ENCODE measurements around the gene KCNQ1. TPM values are rescaled to one million over a fixed set of nuclear protein-coding genes. Genes with fewer than 3 reads are reported as not detected.

KCNQ1 gene
- total RNA-seq, 1 experiment from 2014 or later, result 1.0 TPM

GRCh38 chr11:2555891-2556290 is 111.1 kb downstream of the KCNQ1 start:
- Mint-ChIP-seq H3K9me3 (ENCODE audit: unreplicated experiment) (peaks cover 11% of the 10 kb centered on the region), H3K27me3 (ENCODE audit: insufficient read depth, unreplicated experiment) (no peaks in the 10 kb centered on the region), H3K4me1 (ENCODE audit: low read depth, unreplicated experiment) (no peaks in the 10 kb centered on the region), H3K36me3 (ENCODE audit: insufficient read depth, unreplicated experiment) (no peaks in the 10 kb centered on the region), H3K4me3 (ENCODE audit: unreplicated experiment) (no peak overlapping the region), H3K27ac (ENCODE audit: unreplicated experiment) (no peak overlapping the region)
- no TSS peak for BruUV-seq (replicated peaks)
- Histone ChIP-seq H3K36me3 (ENCODE audit: control insufficient read depth, insufficient read depth, low read length) (no peaks in the 10 kb centered on the region), H3K9me3 (no peaks in the 10 kb centered on the region; the same call in 1 of the 2 replicates), H3K27me3 (replicated peaks; ENCODE audit: control insufficient read depth, insufficient read depth, low read length) (no peaks in the 10 kb centered on the region), H3K4me1 (no peaks in the 10 kb centered on the region), H3K4me3 (ENCODE audit: low read depth, low read length) (no peak overlapping the region)
- TF ChIP-seq CTCF (IDR thresholded peaks at IDR 0.05; ENCODE audit: insufficient read depth in 1 of 2, low read depth in 1 of 2, low read length in 1 of 2, severe bottlenecking in 1 of 2, unreplicated experiment in 1 of 2), result no peak
- peak in 1 of 2 experiments; percentile 9 for DNase-seq
- ChIA-PET CTCF (no interaction called here), POLR2A (no interaction called here)
- intact Hi-C loops (cut with micrococcal nuclease; ENCODE audit: unreplicated experiment), result no loop called here

DNA sequence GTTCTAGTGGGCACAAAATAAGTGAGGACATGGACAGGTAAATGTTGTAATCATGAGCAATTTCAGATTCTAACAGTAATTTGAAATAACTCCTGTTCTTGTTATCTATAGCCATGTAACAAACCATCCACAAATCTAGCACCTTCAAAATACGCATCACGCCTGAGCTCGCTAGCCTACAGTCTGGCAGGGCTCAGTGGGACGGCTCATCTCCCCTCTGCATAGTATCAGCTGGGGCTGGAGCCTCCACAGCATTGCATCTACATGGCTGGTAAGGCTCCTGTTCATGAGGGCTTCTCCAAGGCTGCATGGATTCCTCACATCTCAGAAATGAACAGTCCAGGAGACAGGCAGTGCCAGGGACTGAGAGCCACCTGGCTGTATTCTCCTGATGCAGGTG is 112.6 kb downstream of the KCNQ1 start:
- Histone ChIP-seq H3K36me3 (ENCODE audit: control insufficient read depth, insufficient read depth, low read length) (no peaks in the 10 kb centered on the region), H3K4me1 (peaks cover 9% of the 10 kb centered on the region), H3K27me3 (replicated peaks; ENCODE audit: control insufficient read depth, insufficient read depth, low read length) (no peaks in the 10 kb centered on the region), H3K9me3 (no peaks in the 10 kb centered on the region; the same call in 1 of the 2 replicates), H3K4me3 (ENCODE audit: low read depth, low read length) (no peak overlapping the region)
- TF ChIP-seq CTCF (IDR thresholded peaks at IDR 0.05; ENCODE audit: insufficient read depth in 1 of 2, low read depth in 1 of 2, low read length in 1 of 2, severe bottlenecking in 1 of 2, unreplicated experiment in 1 of 2), result no peak
- Mint-ChIP-seq H3K4me3 (ENCODE audit: unreplicated experiment) (no peak overlapping the region), H3K27ac (ENCODE audit: unreplicated experiment) (no peak overlapping the region), H3K9me3 (ENCODE audit: unreplicated experiment) (peaks cover 11% of the 10 kb centered on the region), H3K27me3 (ENCODE audit: insufficient read depth, unreplicated experiment) (no peaks in the 10 kb centered on the region), H3K36me3 (ENCODE audit: insufficient read depth, unreplicated experiment) (no peaks in the 10 kb centered on the region), H3K4me1 (ENCODE audit: low read depth, unreplicated experiment) (no peaks in the 10 kb centered on the region)
- intact Hi-C loops (cut with micrococcal nuclease; ENCODE audit: unreplicated experiment), result no loop called here
- DNase-seq, result peak in 1 of 2 experiments; percentile 9
- no TSS peak for BruUV-seq (replicated peaks)
- CTCF ChIA-PET, result no interaction called here
- POLR2A ChIA-PET, result no interaction called here

DNA sequence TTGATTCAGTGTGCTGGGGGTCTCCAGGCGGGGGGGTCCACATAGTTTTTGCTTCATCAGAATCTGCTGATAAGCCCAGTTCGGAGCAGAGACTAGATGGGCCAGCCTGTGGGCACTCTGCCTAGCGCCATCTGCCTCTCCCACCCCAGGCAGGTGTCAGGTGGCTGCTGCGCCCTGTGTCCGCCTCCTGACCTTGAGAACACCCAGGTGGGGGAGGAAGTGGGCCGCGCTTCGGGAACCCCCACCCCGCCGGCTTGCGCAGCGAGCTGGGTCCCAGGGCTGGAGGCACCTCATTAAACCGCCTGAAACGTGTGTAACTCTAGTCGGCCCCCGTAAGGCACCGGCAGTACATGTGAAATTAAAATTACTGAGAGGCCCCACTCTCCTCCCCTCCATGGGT is 113.6 kb downstream of the KCNQ1 start:
- no peak for TF ChIP-seq CTCF (IDR thresholded peaks at IDR 0.05; ENCODE audit: insufficient read depth in 1 of 2, low read depth in 1 of 2, low read length in 1 of 2, severe bottlenecking in 1 of 2, unreplicated experiment in 1 of 2)
- no peaks in the 10 kb centered on the region; the same call in 1 of the 2 replicates for H3K9me3 ChIP-seq
- no peaks in the 10 kb centered on the region for H3K36me3 ChIP-seq (ENCODE audit: control insufficient read depth, insufficient read depth, low read length)
- ChIA-PET POLR2A (no interaction called here), CTCF (no interaction called here)
- H3K27me3 ChIP-seq (replicated peaks; ENCODE audit: control insufficient read depth, insufficient read depth, low read length), result no peaks in the 10 kb centered on the region
- Mint-ChIP-seq H3K4me3 (ENCODE audit: unreplicated experiment) (no peak overlapping the region), H3K36me3 (ENCODE audit: insufficient read depth, unreplicated experiment) (no peaks in the 10 kb centered on the region), H3K27ac (ENCODE audit: unreplicated experiment) (no peak overlapping the region), H3K4me1 (ENCODE audit: low read depth, unreplicated experiment) (no peaks in the 10 kb centered on the region), H3K9me3 (ENCODE audit: unreplicated experiment) (peaks cover 11% of the 10 kb centered on the region), H3K27me3 (ENCODE audit: insufficient read depth, unreplicated experiment) (no peaks in the 10 kb centered on the region)
- H3K4me3 ChIP-seq (ENCODE audit: low read depth, low read length), result no peak overlapping the region
- peaks cover 19% of the 10 kb centered on the region for H3K4me1 ChIP-seq
- intact Hi-C loops (cut with micrococcal nuclease; ENCODE audit: unreplicated experiment), result no loop called here
- no TSS peak for BruUV-seq (replicated peaks)
- DNase-seq, result peak in 1 of 2 experiments; percentile 21

All from Caco-2 (cell line).